AG20443 (cell line): ENCODE results near the gene CFAP45.

Experiments
- DNase-seq: peaks from one replicate; pipeline ENCODE4 v3.0.0; 2012; ENCODE audit warnings: low spot score, mixed read lengths

Gene CFAP45

DNA sequence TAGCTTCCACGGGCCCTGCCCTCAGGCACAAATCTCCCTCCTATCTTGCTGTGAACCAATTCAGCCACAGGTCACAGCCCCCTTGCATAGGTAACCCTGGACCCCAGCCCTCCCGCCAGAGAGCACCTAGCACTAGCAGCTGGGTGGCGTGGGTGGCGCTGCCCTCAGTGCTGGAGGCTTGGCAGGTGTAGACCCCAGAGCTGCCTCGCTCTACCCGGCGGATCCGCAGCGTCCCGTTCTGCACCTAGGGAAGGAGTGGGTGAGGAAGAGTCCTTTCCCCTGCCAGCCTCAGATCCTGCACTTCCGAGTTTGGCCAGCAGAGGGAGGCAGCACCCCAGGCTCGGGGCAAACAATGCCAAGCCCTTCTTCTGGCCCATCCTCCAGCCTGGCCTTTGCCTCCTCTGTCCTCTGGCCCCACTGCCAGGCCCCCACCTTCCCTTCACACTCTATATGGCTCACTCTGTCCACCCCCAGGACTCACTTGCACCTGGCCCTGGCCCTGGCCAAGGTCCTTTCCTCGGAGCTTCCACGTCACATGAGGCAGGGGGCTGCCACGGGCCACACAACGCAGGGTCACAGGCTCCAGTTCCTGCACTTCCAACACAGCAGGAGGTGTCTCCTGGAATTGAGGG, 36.4 kb upstream of the CFAP45 start:
- DNase-seq: peak; percentile 86

DNA sequence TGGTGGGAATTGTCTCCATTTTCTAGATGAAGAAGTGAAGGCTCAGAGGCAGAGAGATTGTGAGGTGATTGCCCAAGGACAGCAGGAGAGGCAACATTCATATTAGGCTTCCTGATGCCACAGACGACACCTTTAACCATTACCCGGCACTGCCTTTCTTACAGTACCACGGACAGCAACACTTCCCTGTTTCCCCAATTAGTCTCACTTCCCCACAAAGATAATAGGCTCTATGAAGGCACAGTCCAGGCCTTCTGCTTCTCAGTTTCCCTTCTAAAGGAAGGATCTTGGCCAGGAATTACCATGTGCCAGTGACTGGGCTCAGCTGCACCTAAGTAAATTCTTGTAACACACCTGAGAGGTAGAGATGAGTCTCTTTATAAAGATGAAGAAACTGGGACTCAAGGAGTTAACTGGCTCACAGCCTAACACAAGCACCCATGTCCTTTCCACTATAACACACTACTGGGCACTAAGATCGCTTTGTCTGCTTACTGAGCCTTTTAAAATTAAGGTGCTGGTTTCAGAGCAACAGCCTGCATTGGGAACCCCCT, 35.8 kb upstream of the CFAP45 start:
- no peak for DNase-seq

DNA sequence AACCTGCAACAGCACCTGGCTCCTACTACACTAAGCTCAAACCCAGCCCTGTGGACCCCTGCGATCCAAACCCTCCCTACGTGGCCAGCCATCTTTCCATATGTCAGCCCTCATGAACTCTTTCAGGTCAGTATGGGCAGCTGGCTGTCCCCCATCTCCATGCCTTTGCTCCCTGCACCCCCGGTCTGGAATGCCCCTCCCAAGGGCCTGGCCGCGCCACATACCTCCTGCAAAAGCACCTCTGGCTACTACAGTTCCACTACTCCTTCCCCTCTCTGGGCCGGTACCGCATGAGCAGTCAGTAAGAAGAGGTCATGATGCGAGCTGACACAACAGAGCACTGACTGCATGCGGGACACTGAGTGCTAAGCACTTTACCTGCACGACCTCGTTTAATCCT, 35.3 kb upstream of the CFAP45 start:
- no peak for DNase-seq

- no peak for DNase-seq
Observed at GRCh38 chr1:159934136-159935039, 34.4 kb upstream of the CFAP45 start.

DNA sequence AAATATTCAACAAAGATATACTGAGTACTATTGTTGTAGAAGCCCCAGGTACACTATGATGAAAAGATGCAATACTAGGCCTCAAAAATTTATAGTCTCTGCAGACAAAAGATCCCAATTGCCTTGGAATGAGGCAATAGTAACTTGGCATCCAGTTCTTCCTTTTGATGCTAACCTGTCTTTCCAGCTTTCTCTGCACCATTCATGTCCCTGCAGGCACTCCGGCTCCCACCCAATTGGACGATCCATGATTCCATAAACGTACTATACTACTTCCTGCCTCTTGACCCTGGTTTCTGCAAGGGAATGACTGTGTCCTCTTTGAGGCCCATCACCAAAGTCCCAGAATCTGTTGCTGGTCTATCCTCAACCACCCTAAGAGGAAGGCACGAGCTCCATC, 33.4 kb upstream of the CFAP45 start:
- DNase-seq: no peak

- no peak for DNase-seq
Observed at GRCh38 chr1:159932296-159933285, 32.6 kb upstream of the CFAP45 start.

DNA sequence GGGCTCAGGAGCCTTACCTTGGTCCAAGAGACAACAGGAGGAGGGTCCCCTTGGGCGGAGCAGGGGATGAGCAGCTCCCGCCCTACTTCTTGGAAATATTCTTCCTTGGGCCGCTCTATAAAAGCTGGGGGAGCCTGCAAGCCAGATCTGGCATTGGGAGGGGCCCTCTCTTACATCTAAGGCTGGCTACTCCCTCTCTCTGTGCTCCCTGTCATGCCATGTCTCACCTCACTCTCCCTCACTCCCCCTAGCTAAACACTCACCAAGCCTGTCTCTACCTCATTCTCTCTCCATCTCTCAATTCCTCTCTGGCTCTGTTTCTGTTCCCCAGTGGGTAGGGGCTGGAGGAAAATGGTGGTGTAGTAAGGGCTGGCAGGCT, 31.8 kb upstream of the CFAP45 start:
- no peak for DNase-seq

- DNase-seq: no peak
Observed at GRCh38 chr1:159931101-159931794, 31.3 kb upstream of the CFAP45 start.

- DNase-seq: no peak
Observed at GRCh38 chr1:159930634-159931033, 30.7 kb upstream of the CFAP45 start.

GRCh38 chr1:159930216-159930615, 30.3 kb upstream of the CFAP45 start:
- no peak for DNase-seq

GRCh38 chr1:159929155-159930051, 29.4 kb upstream of the CFAP45 start:
- DNase-seq: no peak

- DNase-seq: no peak
Observed at GRCh38 chr1:159928491-159929050, 28.6 kb upstream of the CFAP45 start.

DNA sequence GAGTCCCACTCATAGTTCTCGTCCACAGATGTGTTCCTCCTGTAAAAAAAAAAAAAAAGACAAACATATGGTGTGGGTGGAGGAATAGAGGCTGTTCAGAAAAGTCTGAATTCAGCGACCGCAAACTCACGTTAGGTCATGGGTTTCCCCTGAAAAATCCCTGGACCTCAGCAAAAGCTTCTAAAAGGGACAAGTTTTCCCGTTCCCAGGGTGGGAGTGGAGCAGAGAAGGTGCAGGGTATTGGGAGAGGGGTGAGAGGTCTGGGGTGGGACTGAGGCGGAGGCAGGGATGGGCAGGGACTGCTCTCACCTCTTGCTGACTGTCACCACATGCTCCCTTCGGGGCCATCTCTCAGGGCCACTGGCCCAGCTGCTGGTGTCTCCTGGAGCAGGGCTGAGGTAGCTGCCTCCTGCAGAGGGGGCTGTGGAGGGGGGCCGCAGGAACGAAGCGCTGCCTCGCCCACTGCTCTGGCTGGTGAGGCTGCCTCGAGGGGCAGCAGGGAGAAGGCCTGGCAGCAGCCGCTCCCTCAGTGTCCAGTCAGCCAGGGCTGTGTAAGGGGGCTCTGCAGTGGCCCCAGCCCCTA, 28.0 kb upstream of the CFAP45 start:
- DNase-seq: no peak

- no peak for DNase-seq
Observed at GRCh38 chr1:159927211-159927848, 27.4 kb upstream of the CFAP45 start.

GRCh38 chr1:159925719-159926078, 25.7 kb upstream of the CFAP45 start:
- peak; percentile 43 for DNase-seq

- peak; percentile 95 for DNase-seq
Observed at GRCh38 chr1:159924791-159925718, 25.1 kb upstream of the CFAP45 start, which contains the start of gene TAGLN2. Gene TAGLN2, minus strand, starts transcription at chr1:159925507. Its CDS starts 4,998 bp downstream, at chr1:159920509.

- DNase-seq: peak; percentile 98
Observed at GRCh38 chr1:159924025-159924790, 24.2 kb upstream of the CFAP45 start.
